22Rv1 (cell line): ENCODE results near the gene CPNE2.
"Not testable (repeated sequence)": the region's sequence is repeated elsewhere in the genome, so short reads cannot be mapped to it uniquely, and the experiment has no call there.

Source experiments
- CTCF ChIP-seq: fragments of 450-650 bp; IDR thresholded peaks from 2 replicates; pipeline ENCODE4 v1.5.1; 2017; ENCODE audit warnings: mild to moderate bottlenecking
- ZFX ChIP-seq: fragments of 450-650 bp; IDR thresholded peaks from 2 replicates; pipeline ENCODE4 v1.6.1; 2017; ENCODE audit warnings: antibody characterized with exemption, borderline replicate concordance

GRCh38 chr16:57189527-57189926 lies 97.1 kb downstream of the CPNE2 start:
- TF ChIP-seq CTCF, ZFX: not testable (repeated sequence)
